AG09319 (cell line): ENCODE data around the gene PALS1.

ENCODE experiments used
- DNase-seq: peaks from one replicate; pipeline ENCODE4 v3.0.0-alpha.2; 2010; ENCODE audit warnings: low read depth; ENCODE audit errors: extremely low read depth
- CTCF ChIP-seq: IDR thresholded peaks from 2 replicates; pipeline ENCODE4 v1.5.1; 2011; ENCODE audit warnings: low read depth, mild to moderate bottlenecking, inconsistent platforms, low read length, moderate library complexity

Gene PALS1

GRCh38 chr14:67241411-67242167, at the start of gene PALS1:
PALS1 (plus strand) TSS chr14:67241435; CDS start chr14:67279171, 37,736 bp downstream.
- TF ChIP-seq CTCF, result no peak
- peak; percentile 47 for DNase-seq

GRCh38 chr14:67191768-67192290, 49.4 kb upstream of the PALS1 start:
- DNase-seq, result no peak
- TF ChIP-seq CTCF, result no peak

GRCh38 chr14:67192366-67192765, 48.9 kb upstream of the PALS1 start:
- no peak for DNase-seq
- no peak for TF ChIP-seq CTCF

- TF ChIP-seq CTCF, result no peak
Measured at GRCh38 chr14:67195279-67195678, 46.0 kb upstream of the PALS1 start.

GRCh38 chr14:67199016-67199415, 42.2 kb upstream of the PALS1 start:
- DNase-seq, result no peak

More at GRCh38 chr14:67195279-67195678, 46.0 kb upstream of the PALS1 start:
- no peak for DNase-seq

GRCh38 chr14:67207810-67208209, 33.4 kb upstream of the PALS1 start:
- TF ChIP-seq CTCF, result no peak
- DNase-seq, result no peak

More at GRCh38 chr14:67199016-67199415, 42.2 kb upstream of the PALS1 start:
- TF ChIP-seq CTCF, result no peak

GRCh38 chr14:67218126-67218525, 23.1 kb upstream of the PALS1 start:
- no peak for TF ChIP-seq CTCF
- DNase-seq, result no peak
